HG02852 (cell line): ENCODE data around the gene C11orf91.
"Not testable (repeated sequence)": the region's sequence is repeated elsewhere in the genome, so short reads cannot be mapped to it uniquely, and the experiment has no call there.

Experiments
- ATAC-seq: cut with Tn5 transposase; IDR thresholded peaks from one replicate; pipeline ENCODE4 v1.9.1; 2021; ENCODE audit warnings: mild to moderate bottlenecking, moderate library complexity; ENCODE audit not compliant: unreplicated experiment

Gene C11orf91, protein sequence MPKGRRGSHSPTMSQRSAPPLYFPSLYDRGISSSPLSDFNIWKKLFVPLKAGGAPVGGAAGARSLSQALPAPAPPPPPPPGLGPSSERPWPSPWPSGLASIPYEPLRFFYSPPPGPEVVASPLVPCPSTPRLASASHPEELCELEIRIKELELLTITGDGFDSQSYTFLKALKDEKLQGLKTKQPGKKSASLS

DNA sequence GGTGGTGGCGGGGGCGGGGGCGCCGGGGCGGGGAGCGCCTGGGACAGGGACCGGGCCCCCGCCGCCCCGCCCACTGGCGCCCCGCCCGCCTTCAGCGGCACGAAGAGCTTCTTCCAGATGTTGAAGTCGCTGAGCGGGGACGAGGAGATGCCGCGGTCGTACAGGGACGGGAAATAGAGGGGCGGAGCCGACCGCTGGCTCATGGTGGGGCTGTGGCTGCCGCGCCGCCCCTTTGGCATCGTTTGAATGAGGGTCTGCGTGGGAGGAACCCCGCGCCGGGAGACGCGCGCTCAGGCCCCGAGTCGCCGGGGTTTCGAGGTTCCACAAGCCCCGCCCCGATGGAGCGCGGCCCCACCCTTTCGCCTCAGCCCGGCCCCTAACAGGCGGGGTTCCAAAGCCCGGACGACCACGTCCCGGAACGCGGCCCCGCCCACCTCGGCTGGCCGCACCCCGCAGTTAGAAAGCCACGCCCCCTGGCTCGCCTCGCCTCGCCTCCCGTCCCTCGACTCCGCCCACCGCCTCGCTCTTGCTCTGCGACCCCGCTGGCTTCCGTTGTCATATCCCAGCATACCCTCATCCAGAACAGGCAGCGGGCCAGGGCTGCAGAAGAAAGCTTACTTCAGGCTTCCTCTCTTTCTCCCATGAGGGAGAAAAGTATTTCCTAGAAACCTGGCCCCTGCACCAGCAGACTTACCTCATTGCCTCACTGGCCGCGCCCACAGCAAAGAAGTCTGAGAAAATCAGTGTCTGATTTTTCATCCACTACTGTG is at the start of gene C11orf91:
Gene C11orf91, minus strand, starts transcription at position 325 of the 770 bp plus-strand sequence. Its CDS starts 86 bp downstream, at position 239.
- peak; percentile 90 for ATAC-seq

DNA sequence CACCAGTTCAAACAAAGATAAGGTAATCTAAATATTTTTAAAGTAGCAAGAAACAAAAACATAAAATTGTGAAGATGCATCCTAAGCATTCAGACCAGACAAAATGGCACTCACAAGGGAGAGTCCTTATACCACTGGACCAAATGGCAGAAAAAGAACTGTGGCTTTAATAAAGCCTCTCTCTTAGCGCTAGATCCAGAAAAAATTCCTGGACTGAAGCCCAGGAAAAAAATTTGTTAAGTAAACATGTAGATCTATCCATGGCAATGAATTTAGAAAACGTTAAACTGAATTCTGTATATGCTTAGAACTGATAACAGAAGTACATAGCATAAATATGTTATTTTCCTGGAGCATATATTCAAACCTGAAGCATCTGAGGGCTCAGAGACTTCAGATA is 47.4 kb upstream of the C11orf91 start:
- no peak for ATAC-seq

DNA sequence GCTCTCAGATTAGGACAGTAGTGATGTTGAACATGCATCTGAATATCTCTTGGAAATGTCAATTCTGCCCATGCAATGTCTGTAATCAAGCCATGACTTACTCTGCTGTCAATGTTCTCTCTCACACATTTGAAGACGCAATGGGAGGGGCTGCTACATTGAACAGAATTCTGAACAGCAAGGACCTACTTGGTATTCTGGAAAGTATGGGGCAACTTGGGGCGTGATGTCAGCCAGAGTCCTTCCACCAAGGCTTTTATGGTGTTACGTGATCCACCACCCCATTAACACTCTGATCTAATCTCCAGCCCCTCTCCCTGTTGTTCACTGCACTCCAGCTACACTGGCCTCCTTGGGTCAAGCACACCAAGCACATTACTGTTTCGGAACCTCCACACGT is 42.7 kb upstream of the C11orf91 start:
- no peak for ATAC-seq

DNA sequence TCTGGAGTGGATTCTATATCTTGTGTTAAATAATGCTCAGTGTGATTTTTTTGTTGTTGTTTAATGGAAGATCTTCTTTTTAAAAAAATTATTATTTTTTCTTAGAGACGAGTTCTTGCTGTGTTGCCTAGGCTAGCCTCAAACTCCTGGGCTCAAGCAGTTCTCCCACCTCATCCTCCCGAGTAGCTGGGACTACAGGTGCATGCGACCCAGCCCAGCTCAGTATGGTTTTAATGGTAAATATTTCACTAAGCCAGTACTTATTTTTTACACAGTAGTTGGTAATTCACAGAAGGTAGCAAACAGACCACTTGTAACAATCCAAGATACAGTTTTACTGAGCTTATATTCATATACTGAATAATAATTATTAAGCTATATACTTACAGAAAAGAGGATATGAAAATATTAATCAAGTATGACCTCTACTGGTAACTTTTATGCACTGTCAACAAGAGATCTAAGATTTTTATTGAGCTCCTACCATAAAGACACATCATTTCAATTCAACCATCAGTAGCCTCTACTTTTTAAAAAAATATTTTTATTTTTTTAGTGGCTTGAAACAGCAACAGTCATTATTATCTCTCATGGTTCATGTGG is 41.7 kb upstream of the C11orf91 start:
- no peak for ATAC-seq

DNA sequence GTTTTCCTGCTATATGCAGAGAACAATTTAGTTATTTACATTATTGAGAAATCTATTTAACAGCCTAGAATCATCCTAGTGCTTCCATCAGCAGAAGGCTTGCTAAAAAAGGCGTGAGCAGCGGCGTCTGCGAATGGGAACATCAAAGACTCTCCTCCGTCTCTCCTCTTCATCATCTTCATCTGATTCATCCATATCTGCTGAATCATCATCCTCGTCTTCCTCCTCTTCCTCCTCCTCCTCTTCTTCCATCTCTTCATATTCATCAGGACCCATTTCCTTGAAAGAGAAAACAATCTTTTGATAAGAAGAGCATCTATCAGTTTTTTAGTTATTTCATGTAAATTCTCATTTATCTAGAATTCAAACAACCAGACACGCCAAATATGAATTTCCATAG is 41.2 kb upstream of the C11orf91 start:
- ATAC-seq, result no peak

DNA sequence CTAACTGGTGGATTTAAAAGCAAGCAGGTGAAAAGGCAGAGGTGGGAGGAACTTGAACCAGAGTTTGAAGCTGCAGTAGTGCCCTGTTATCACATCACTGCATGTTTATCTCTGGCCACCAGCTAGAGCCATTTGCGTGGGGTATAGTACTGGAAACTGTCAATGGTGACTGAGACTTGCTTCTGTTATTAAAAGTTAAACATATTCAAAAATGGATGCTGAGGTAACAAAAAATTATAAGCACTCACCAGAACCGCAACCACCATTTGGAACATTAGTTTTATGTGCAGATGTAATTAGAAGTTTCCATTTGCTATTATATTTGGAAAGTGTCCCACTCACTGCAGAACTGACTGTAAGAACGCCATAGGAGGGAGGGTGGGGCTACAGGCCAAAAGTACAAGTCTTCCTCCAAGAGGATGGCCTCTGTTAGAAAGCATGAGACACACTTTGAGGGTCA is 36.8 kb upstream of the C11orf91 start:
- ATAC-seq, result no peak

DNA sequence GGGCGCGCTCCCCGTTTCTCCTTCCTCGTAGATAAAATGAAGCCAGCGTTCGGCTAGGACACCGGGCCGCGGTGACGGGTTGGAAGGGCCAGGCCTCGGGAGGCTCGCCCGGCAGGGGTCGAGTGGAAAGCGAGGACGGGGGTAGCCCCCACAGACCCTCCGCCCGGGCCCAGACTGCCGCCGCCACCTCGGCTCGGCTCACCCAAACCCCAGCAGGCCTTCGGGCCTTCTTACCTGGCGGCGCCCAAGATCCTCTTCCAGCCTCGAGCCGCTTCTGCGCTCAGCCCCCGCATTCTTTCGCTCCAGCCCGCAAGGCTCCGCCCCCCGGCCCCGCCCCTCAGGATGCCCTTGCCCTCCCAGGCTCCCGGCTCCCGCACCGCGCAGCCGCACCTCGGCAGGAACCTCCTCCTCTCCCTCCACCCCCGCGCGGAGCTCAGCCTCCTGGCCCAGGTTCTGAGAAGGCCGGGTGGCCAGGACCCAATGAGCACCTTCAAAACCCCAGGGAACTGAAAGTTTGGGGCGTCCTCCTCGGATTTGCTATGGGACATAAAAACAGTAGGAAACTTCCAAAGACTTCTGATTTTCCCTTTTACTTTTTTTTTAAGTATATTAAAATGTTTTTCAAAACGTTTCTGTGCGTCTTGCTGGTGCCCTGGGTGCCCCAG is 35.7 kb upstream of the C11orf91 start, which contains the start of gene CD59:
Gene CD59, minus strand, starts transcription at position 276 of the 665 bp plus-strand sequence. CDS start 13,978 bp downstream, outside the sequence.
- peak; percentile 63 for ATAC-seq

DNA sequence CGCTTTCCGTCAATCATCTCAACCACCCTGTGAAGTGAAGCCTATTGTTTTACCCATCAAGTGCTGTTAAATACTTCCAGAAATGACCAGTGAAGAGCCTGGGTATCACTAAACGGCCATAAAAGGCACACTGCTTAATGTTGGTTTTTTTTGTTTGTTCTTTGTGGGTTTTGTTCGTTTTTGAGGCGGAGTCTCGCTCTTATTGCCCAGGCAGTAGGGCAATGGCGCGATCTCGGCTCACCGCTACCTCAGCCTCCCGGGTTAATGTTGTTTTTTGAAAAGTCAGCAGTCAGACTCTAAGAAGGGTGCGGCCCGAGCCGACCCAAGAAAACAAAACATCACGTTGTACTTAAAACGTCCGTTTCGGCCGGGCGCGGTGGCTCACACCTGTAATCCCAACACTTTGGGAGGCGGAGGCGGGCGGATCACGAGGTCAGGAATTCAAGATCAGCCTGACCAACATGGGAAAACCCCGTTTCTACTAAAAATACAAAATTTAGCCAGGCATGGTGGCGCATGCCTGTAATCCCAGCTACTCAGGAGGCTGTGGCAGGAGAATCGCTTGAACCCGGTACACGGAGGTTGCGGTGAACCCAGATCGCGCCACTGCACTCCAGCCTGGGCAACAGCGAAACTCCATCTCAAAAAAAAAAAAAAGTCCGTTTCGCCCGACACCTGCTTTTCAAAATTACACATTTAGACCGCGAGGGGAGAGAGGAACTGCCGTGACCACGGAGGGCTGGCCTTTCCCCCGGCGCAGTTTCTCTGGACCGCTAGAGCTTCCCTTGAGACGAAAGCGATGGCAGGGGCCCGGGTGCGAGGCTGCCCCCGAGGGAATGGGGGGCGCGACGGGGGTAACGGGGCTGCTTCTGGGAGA is 34.9 kb upstream of the C11orf91 start:
- ATAC-seq, result peak; percentile 49

DNA sequence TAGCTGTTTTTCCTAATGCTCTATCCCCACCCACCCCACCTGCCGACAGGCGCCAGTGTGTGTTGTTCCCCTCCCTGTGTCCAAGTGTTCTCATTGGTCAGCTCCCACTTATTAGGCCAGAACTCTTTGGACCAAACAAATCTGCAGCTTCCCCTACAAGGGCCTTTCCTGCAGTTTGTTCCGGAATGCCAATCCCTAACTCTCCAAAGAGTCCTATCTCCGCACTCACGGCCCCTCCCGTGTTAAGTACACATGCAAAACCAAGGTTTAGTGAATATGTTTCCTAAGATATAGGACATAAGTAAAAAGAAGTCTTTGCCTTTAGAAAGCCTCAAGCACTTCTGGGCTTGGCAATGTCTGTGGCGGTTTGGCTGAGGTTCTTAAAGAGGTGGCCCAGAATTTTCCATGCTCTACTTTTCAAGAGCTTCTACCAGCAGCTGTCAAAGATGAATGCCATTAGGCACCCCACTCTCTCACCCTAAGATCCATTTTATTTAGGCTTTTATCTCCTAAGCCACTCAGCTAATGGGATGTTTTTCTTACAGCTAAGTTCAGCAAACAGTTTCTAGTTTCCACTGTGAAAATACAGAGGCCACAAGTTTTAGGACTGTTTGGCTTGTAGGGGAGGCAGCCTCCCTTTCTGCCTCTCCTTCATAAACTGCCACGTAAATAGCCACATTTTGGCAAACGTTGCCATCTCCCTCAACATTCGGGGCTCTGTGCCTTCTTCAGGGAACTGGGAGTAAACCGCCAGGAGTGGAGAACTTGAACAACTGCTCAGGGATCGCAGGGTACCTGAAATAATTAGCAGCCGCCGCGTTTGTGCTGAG is 34.0 kb upstream of the C11orf91 start:
- ATAC-seq, result no peak

DNA sequence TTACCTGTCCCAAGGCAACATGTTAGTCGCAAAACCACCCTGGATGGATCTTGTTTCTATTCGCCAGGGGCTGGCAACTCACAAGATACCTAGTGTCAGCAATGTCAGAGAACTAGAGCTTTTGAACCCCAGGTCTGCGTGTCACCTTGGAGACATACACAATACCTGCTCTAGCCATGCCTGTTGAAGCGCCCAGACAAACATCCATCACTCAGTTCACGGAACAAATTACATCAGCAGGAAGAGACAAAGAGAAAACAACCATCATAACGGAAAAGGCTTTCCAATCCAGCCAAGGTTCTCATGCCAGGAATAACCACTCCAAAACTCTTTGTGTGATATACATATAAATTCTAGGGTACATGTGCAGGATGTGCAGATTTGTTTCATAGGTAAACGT is 33.4 kb upstream of the C11orf91 start:
- no peak for ATAC-seq

DNA sequence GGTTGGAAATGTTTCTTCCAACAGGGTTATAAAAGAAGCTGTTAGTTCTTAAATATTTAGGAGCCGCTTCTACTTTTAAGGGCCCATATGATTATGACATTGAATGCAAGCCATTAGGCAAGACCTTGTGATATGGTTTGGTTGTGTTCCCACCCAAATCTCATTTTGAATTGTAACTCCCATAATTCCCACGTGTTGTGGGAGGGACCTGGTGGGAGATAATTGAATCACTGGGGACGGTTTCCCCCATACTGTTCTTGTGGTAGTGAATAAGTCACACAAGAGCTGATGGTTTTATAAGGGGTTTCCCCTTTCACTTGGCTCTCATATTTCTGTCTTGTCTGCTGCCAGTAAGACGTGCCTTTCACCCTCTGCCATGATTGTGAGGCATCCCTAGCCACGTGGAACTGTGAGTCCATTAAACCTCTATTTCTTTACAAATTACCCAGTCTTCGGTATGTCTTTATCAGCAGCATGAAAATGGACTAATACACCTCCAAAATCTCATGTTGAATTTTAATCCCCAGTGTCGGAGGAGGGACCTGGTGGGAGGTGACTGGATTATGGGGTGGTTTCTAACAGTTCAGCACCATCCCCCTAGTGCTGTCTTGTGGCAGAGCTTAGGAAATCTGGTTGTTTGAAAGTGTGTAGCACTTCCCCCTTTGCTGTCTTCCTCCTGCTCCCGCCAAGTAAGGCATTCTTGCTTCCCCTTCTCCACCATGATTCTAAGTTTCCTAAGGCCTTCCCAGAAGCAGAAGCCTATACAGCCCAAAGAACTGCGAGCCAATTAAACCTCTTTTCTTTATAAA is 31.3 kb upstream of the C11orf91 start:
- ATAC-seq, result no peak

DNA sequence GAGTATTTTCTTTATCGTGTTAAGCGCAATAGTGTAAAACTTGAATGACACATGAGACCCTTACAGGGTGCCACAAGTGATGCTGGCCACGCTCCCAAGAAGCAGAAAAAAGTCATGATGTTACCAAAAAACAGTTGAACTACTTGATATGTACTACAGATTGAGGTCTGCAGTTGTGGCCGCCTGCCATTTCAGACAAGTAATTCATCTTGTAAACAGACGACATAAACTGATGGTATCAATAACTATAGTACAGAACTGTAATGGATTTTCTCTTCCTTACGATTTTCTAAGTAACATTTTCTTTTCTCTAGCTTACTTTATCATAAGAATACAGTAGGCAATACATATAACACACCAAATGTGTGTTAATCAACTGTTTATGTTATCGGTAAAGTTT is 30.1 kb upstream of the C11orf91 start:
- no peak for ATAC-seq

DNA sequence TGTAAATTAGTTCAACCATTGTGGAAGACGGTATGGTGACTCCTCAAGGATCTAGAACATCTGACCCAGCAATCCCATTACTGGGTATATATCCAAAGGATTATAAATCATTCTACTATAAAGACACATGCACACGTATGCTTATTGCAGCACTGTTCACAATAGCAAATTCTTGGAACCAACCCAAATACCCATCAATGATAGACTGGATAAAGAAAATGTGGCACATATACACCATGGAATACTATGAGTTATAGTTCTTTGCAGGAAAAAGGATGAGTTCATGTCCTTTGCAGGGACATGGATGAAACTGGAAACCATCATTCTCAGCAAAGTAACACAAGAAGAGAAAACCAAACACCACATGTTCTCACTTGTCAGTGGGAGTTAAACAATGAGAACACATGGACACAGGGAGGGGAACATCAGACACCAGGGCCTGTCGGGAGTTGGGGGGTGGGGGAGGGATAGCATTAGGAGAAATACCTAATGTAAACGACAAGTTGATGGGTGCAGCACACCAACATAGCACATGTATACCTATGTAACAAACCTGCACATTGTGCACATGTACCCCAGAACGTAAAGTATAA is 28.5 kb upstream of the C11orf91 start:
- ATAC-seq, result not testable (repeated sequence)

DNA sequence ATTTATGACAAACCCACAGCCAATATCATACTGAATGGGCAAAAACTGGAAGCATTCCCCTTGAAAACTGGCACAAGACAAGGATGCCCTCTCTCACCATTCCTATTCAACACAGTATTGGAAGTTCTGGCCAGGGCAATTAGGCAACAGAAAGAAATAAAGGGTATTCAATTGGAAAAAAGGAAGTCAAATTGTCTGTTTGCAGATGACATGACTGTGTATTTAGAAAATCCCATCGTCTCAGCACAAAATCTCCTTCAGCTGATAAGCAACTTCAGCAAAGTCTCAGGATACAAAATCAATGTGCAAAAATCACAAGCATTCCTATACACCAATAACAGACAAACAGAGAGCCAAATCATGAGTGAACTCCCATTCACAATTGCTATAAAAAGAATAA is 26.9 kb upstream of the C11orf91 start:
- ATAC-seq, result not testable (repeated sequence)

DNA sequence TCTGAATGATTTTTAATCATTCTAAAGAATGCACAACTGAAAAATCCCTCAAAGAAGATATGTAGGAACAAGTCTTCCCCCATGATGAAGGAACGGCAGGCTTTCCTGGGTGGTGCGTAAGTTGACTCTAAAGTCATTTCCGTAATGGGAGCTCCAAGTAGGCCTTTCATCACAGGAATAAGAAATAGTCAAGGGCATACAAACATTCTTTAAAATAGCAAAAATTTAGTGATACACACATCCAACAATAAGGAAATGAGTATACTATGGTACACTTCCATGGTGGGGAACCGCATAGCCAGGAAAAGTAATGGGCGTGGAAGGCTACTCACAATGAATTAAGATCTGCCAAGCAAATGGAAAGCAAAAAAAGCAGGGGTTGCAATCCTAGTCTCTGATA is 24.9 kb upstream of the C11orf91 start:
- ATAC-seq, result no peak

DNA sequence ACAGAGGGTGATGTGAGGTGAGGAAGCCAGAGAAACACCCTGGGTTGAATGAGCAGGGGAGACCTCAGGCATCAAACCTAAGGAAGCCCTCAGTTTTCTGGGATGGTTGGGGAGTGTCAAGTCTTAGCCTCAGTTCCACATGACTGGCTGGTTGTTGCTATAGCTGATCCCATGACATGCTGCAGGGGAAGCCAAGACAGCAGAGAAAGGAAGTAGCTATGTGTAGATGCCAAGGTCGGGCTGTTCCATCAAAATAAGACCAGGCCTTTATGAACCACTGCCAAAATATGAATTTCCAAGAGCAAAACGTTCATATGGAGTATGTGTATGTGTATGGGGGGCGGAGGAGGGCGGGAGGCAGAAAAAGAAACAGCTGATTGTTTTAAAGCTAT is 24.0 kb upstream of the C11orf91 start:
- ATAC-seq, result no peak

DNA sequence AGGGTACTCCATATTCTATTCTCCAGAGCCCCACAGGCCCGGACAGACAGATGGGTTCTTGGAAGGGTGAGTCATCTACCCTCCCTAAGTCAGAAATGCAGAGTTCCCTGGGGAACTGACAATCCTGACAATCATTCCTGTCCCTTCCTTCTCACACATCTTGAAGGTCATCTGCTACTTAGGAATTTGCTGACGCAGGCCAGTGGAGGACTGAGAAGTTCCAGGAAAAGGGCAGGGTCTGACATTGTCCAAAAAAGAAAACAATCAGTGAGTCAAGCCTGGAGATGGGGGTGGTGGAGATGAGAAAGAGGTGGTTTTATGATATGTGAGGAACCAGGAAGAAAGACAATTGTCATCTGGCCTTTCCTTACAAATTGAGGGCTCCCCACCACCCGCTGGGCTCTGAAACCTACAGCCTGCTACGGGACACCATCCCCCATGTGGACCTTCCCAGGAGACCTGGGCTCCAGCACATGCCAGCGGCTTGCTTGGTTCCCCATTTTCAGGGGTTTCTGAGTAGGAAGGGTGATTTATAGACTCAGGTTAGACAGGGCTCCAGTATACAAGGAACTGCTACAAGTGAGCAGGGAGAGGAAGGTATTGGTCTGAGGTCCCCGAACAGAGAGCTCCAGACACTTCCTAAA is 22.7 kb upstream of the C11orf91 start:
- peak; percentile 19 for ATAC-seq
